ENCODE measurements around the gene PPP3R2. TPM values are rescaled to one million over a fixed set of nuclear protein-coding genes. Genes with fewer than 3 reads are reported as not detected.
A peak's percentile ranks its signal among the peaks of the same experiment; 100 is the strongest.

Gene PPP3R2
- total RNA-seq, 1 experiment from 2014 or later, result not detected

GRCh38 chr9:101582553-101582952 lies 12.2 kb downstream of the PPP3R2 start:
- peak overlapping the region; percentile 24 to 62 (median 42); a peak in 5 of 7 replicates for H3K27ac Mint-ChIP-seq
- Histone ChIP-seq H3K4ac (ENCODE audit: low read depth, low read length) (no peak overlapping the region), H2AK5ac (ENCODE audit: insufficient read length, low read length) (no peak overlapping the region), H2BK15ac (ENCODE audit: low read depth, low read length) (no peak overlapping the region), H2BK12ac (ENCODE audit: insufficient read length, low read depth, low read length) (no peak overlapping the region), H3K18ac (ENCODE audit: insufficient read length, low read depth, low read length) (no peak overlapping the region), H2BK5ac (ENCODE audit: insufficient read length, low read length) (no peak overlapping the region), H4K91ac (ENCODE audit: insufficient read length, low read depth, low read length) (no peak overlapping the region), H4K20me1 (ENCODE audit: control insufficient read depth, insufficient read depth, insufficient read length) (no peaks in the 10 kb centered on the region), H3K4me2 (ENCODE audit: insufficient read depth, insufficient read length, low read length) (peak overlapping the region; percentile 20), H3K9me3 (ENCODE audit: control insufficient read depth, low read depth, low read length) (no peaks in the 10 kb centered on the region), H2AFZ (ENCODE audit: low read length) (no peak overlapping the region), H3K14ac (ENCODE audit: insufficient read depth, low read length) (no peak overlapping the region), H3K56ac (ENCODE audit: insufficient read length, low read depth, low read length) (no peak overlapping the region), H3K23ac (ENCODE audit: insufficient read length, low read depth, low read length) (no peak overlapping the region), H3K79me1 (ENCODE audit: insufficient read depth, low read depth, low read length, poor library complexity, severe bottlenecking) (no peaks in the 10 kb centered on the region), H4K5ac (ENCODE audit: insufficient read length, low read depth, low read length) (no peak overlapping the region), H3K79me2 (ENCODE audit: insufficient read depth, low read length) (no peaks in the 10 kb centered on the region), H3K4me1 (ENCODE audit: insufficient read depth, low read length) (peaks cover 5% of the 10 kb centered on the region; the same call in 1 of the 2 replicates), H3K27me3 (ENCODE audit: insufficient read depth, low read length) (no peaks in the 10 kb centered on the region), H3K23me2 (ENCODE audit: insufficient read length, low read depth, low read length, poor library complexity, severe bottlenecking) (no peaks in the 10 kb centered on the region), H3T11ph (ENCODE audit: low read length) (no peak overlapping the region), H4K8ac (replicated peaks; ENCODE audit: insufficient read length, low read depth, low read length) (no peak overlapping the region), H3K27ac (ENCODE audit: insufficient read length, low read depth, low read length) (no peak overlapping the region), H2BK20ac (ENCODE audit: low read depth, low read length, poor library complexity, severe bottlenecking) (no peak overlapping the region), H2BK120ac (ENCODE audit: low read depth, low read length, poor library complexity, severe bottlenecking) (no peak overlapping the region), H3K9ac (ENCODE audit: extremely low read depth, insufficient read length, low read length) (no peak overlapping the region)
- no peaks in the 10 kb centered on the region for H3K27me3 Mint-ChIP-seq (ENCODE audit: low read depth)
- no CpG with 5 or more reads among the region's 1 CpG for WGBS (ENCODE audit: extremely low coverage, insufficient read length, low lambda C conversion rate)
- no peak overlapping the region for H3K4me3 Mint-ChIP-seq
- H3K36me3 Mint-ChIP-seq (ENCODE audit: insufficient read depth in 1 of 3, low read depth in 3 of 3), result no peaks in the 10 kb centered on the region
- DNase-seq, result no peak
- no peak for TF ChIP-seq CTCF (conservative IDR thresholded peaks at IDR 0.05)
- no peaks in the 10 kb centered on the region; a peak in 1 of 5 replicates for H3K9me3 Mint-ChIP-seq
- H3K4me1 Mint-ChIP-seq, result peaks cover 27 to 28% of the 10 kb centered on the region in 2 experiments

Data from H9 (cell line).